Fibroblast of lung (primary cell): ENCODE measurements around the gene PRPH. TPM values are rescaled to one million over a fixed set of nuclear protein-coding genes. Genes with fewer than 3 reads are reported as not detected.
"Not testable (repeated sequence)": the region's sequence is repeated elsewhere in the genome, so short reads cannot be mapped to it uniquely, and the experiment has no call there.

ENCODE experiments used
- DNase-seq, 2 donors: peaks; one replicate each; pipeline versions ENCODE4 v3.0.0 to v3.0.0-alpha.2; 2010; ENCODE audit warnings: low read depth in 2 of 2
- H2AFZ ChIP-seq: 2 replicates; pipeline ENCODE4 v1.5.1; 2012; ENCODE audit warnings: low read length, control low read depth, inconsistent platforms
- H3K27ac ChIP-seq: 2 replicates; pipeline ENCODE4 v1.5.1; 2011; ENCODE audit warnings: low read length, control low read depth; ENCODE audit not compliant: insufficient read depth
- H3K27me3 ChIP-seq: 2 replicates; pipeline ENCODE4 v1.5.1; 2011; ENCODE audit warnings: mild to moderate bottlenecking, low read length; ENCODE audit not compliant: control insufficient read depth, insufficient read depth
- H3K36me3 ChIP-seq: 2 replicates; pipeline ENCODE4 v1.5.1; 2011; ENCODE audit warnings: low read length; ENCODE audit not compliant: control insufficient read depth, insufficient read depth
- H3K4me1 ChIP-seq: 2 replicates; pipeline ENCODE4 v1.5.1; 2011; ENCODE audit warnings: low read length; ENCODE audit not compliant: control insufficient read depth, insufficient read depth; ENCODE audit errors: extremely low read depth
- H3K4me2 ChIP-seq: 2 replicates; pipeline ENCODE4 v1.5.1; 2011; ENCODE audit warnings: low read length, control low read depth; ENCODE audit not compliant: insufficient read depth; ENCODE audit errors: extremely low read depth
- H3K4me3 ChIP-seq, 4 experiments: fragments of 200-600 bp in 1 of 4; sonication (generic) in 1 of 4; replicated peaks in 1 of 4; 2 replicates each; pipeline ENCODE4 v1.5.1; 2011 to 2016; ENCODE audit warnings: low read length in 4 of 4, low read depth in 3 of 4, mild to moderate bottlenecking in 3 of 4, control low read depth in 2 of 4, inconsistent platforms in 1 of 4, mixed read lengths in 1 of 4; ENCODE audit not compliant: insufficient read depth in 1 of 4; ENCODE audit errors: control extremely low read depth in 1 of 4
- H3K79me2 ChIP-seq: 2 replicates; pipeline ENCODE4 v1.5.1; 2012; ENCODE audit warnings: mild to moderate bottlenecking, low read length, inconsistent platforms; ENCODE audit not compliant: control insufficient read depth, insufficient read depth
- H3K9ac ChIP-seq: 2 replicates; pipeline ENCODE4 v1.5.1; 2011; ENCODE audit warnings: mild to moderate bottlenecking, low read length, control low read depth; ENCODE audit not compliant: insufficient read depth
- H3K9me3 ChIP-seq: 2 replicates; pipeline ENCODE4 v1.5.1; 2012; ENCODE audit warnings: low read depth, low read length; ENCODE audit not compliant: control insufficient read depth, insufficient read depth
- H4K20me1 ChIP-seq: 2 replicates; pipeline ENCODE4 v1.5.1; 2011; ENCODE audit warnings: low read length; ENCODE audit not compliant: control insufficient read depth, insufficient read depth; ENCODE audit errors: extremely low read depth
- EZH2 ChIP-seq: IDR thresholded peaks from 2 replicates; pipeline ENCODE4 v1.5.1; 2012; ENCODE audit warnings: low read length, control low read depth, mild to moderate bottlenecking; ENCODE audit errors: missing control alignments
- polyA plus RNA-seq, 2 donors: library from polyadenylated mRNA; depleted of rRNA in 1 of 2; stranded (reverse) in 1 of 2; unstranded in 1 of 2; fragments of >200 nt; gene quantifications; 2 replicates each; pipeline ENCODE4 v1.2.1, GENCODE V29; 2011 to 2012; ENCODE audit warnings: missing spikeins in 1 of 2
- total RNA-seq: library from RNA; depleted of rRNA; stranded (reverse); fragments of >200 nt; gene quantifications from 2 replicates; pipeline ENCODE4 v1.2.1, GENCODE V29; 2014
- TF ChIP-seq, protein P1 (sequence below), 2 donors: IDR thresholded peaks in 1 of 2; conservative IDR thresholded peaks in 1 of 2; 1 replicate in 1 of 2; 2 replicates in 1 of 2; pipeline ENCODE4 v1.5.1; 2011 to 2012; ENCODE audit warnings: low read length in 2 of 2, control low read depth in 1 of 2, inconsistent platforms in 1 of 2, low read depth in 1 of 2, mild to moderate bottlenecking in 1 of 2

Gene PRPH
- total and polyA plus RNA-seq, 2 donors (not counting 1 experiment from before 2014, with no cell fraction given): 0.06 to 0.50 TPM

DNA sequence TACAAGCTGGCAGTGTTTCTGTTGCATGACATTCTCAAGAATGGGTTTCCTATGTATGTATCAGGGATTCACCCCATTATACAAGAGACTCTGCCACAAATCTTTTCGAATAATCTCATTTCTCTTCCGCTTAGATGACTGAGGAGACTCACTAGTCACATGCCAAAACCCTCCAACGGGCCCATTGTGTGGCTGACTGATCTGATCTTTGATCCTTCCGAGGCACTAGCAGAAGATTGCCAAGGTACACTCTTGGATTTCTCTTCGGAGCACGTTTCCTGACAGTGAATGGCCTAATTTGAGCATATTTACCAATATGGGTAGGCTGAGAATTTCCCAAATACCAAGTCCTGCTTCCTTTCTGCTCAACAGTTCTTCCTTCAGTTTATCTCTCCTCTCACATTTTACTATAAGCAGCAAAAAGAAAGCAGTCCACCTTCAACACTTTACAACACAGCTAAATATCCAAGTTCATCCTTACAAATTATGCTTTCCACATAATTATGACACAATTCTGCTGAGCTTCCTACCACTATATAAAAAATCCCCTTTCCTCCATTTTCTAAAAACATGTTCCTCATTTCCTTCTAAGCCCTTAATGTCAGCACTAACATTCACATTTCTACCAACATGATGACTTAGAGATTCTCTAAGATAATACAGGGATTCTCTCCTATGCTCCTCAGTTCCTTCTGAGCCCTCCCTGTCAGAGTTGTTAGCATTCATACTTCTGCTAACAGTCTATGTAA lies 11.0 kb downstream of the PRPH start:
- Histone ChIP-seq H3K4me3 (no peak overlapping the region), H3K79me2 (no peaks in the 10 kb centered on the region), H3K27ac (no peak overlapping the region), H3K9ac (no peak overlapping the region), H3K4me1 (no peaks in the 10 kb centered on the region), H3K9me3 (no peaks in the 10 kb centered on the region), H4K20me1 (no peaks in the 10 kb centered on the region), H3K4me2 (no peak overlapping the region), H3K36me3 (no peaks in the 10 kb centered on the region), H2AFZ (no peak overlapping the region), H3K27me3 (peaks cover 5% of the 10 kb centered on the region)
- TF ChIP-seq, protein P1, sequence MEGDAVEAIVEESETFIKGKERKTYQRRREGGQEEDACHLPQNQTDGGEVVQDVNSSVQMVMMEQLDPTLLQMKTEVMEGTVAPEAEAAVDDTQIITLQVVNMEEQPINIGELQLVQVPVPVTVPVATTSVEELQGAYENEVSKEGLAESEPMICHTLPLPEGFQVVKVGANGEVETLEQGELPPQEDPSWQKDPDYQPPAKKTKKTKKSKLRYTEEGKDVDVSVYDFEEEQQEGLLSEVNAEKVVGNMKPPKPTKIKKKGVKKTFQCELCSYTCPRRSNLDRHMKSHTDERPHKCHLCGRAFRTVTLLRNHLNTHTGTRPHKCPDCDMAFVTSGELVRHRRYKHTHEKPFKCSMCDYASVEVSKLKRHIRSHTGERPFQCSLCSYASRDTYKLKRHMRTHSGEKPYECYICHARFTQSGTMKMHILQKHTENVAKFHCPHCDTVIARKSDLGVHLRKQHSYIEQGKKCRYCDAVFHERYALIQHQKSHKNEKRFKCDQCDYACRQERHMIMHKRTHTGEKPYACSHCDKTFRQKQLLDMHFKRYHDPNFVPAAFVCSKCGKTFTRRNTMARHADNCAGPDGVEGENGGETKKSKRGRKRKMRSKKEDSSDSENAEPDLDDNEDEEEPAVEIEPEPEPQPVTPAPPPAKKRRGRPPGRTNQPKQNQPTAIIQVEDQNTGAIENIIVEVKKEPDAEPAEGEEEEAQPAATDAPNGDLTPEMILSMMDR (conservative IDR thresholded peaks at IDR 0.05 in 1 of 2, IDR thresholded peaks at IDR 0.05 in 1 of 2; ENCODE audit: low read depth in 1 of 2, low read length in 2 of 2): no peak
- no peak for TF ChIP-seq EZH2
- no peak for DNase-seq

DNA sequence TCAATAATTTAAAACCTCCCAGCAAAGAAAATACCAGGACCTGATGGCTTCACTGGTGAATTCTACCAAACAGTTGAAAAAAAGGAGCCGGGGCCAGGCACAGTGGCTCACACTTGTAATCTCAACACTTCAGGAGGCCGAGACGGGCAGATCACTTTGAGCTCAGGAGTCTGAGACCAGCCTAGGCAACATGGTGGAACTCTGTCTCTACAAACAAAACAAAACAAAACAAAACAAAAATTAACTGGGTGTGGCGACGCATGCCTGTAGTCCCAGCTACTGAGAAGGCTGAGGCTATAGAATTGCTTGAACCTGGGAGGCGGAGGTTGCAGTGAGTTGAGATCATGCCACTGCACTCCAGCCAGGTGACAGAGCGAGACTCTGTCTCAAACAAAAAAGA lies 14.4 kb downstream of the PRPH start:
- DNase-seq: no peak
- H4K20me1 ChIP-seq: no peaks in the 10 kb centered on the region
- H3K9me3 ChIP-seq: no peaks in the 10 kb centered on the region
- no peak overlapping the region for H2AFZ ChIP-seq
- H3K4me1 ChIP-seq: no peaks in the 10 kb centered on the region
- no peak overlapping the region for H3K27ac ChIP-seq
- no peaks in the 10 kb centered on the region for H3K36me3 ChIP-seq
- no peak overlapping the region for H3K4me3 ChIP-seq
- H3K79me2 ChIP-seq: no peaks in the 10 kb centered on the region
- no peak overlapping the region for H3K9ac ChIP-seq
- no peak for TF ChIP-seq EZH2
- TF ChIP-seq, protein P1 (conservative IDR thresholded peaks at IDR 0.05 in 1 of 2, IDR thresholded peaks at IDR 0.05 in 1 of 2; ENCODE audit: low read depth in 1 of 2, low read length in 2 of 2): no peak
- peaks cover 3% of the 10 kb centered on the region for H3K27me3 ChIP-seq
- no peak overlapping the region for H3K4me2 ChIP-seq

DNA sequence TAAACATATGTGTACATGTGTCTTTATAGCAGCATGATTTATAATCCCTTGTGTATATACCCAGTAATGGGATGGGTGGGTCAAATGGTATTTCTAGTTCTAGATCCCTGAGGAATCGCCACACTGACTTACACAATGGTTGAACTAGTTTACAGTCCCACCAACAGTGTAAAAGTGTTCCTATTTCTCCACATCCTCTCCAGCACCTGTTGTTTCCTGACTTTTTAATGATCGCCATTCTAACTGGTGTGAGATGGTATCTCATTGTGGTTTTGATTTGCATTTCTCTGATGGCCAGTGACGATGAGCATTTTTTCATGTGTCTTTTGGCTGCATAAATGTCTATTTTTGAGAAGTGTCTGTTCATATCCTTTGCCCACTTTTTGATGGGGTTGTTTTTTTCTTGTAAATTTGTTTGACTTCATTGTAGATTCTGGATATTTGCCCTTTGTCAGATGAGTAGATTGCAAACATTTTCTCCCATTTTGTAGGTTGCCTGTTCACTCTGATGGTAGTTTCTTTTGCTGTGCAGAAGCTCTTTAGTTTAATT lies 15.6 kb downstream of the PRPH start:
- H4K20me1 ChIP-seq, H3K4me2 ChIP-seq, H3K27ac ChIP-seq, H2AFZ ChIP-seq, DNase-seq, H3K36me3 ChIP-seq, H3K4me3 ChIP-seq, H3K79me2 ChIP-seq, H3K9me3 ChIP-seq, H3K27me3 ChIP-seq, H3K9ac ChIP-seq, H3K4me1 ChIP-seq: not testable (repeated sequence)
